PC-3 (cell line): Measurements from ENCODE around the gene PLEKHA5. TPM values are rescaled to one million over a fixed set of nuclear protein-coding genes. Genes with fewer than 3 reads are reported as not detected.

Source experiments
- ATAC-seq: fragments of 200-7000 bp; cut with Tn5 transposase; 2 replicates; pipeline ENCODE4 v1.9.1; 2020; ENCODE audit warnings: mild to moderate bottlenecking, moderate library complexity
- BruUV-seq: library from RNA; stranded (reverse); fragments of 400-500 nt; replicated peaks from 2 replicates; lab custom pipeline; 2021; lab: Mats Ljungman, UMichigan
- CTCF ChIA-PET: fragments of 300-600 bp; sonication (Branson Sonifier 250); formaldehyde crosslinking; loops from one replicate; lab custom pipeline; 2022; ENCODE audit warnings: antibody characterized with exemption; lab: Charles Lee
- POLR2A ChIA-PET: fragments of 300-600 bp; sonication (Branson Sonifier 250); formaldehyde crosslinking; loops from one replicate; lab custom pipeline; 2022; ENCODE audit warnings: antibody characterized with exemption; ENCODE audit not compliant: unreplicated experiment; lab: Charles Lee
- DNase-seq: peaks from one replicate; pipeline ENCODE4 v3.0.0-alpha.2; 2015
- H2AFZ ChIP-seq: fragments of 300-600 bp; sonication (generic); 2 replicates; pipeline ENCODE4 v1.6.0; 2016; ENCODE audit warnings: antibody characterized with exemption, low read length
- H3F3A ChIP-seq: fragments of 300-600 bp; sonication (generic); one replicate; pipeline ENCODE4 v1.6.0; 2017; ENCODE audit warnings: antibody characterized with exemption, low read length, control low read depth, mild to moderate bottlenecking; ENCODE audit not compliant: unreplicated experiment
- H3K27ac ChIP-seq: fragments of 300-600 bp; sonication (generic); 2 replicates; pipeline ENCODE4 v1.5.1; 2016; ENCODE audit warnings: mild to moderate bottlenecking, low read length
- H3K27me3 ChIP-seq: fragments of 300-600 bp; sonication (generic); 2 replicates; pipeline ENCODE4 v1.6.1; 2016; ENCODE audit warnings: low read length, mixed read lengths
- H3K36me3 ChIP-seq: fragments of 300-600 bp; sonication (generic); 2 replicates; pipeline ENCODE4 v1.6.1; 2016; ENCODE audit warnings: low read depth, mixed run types, low read length, mixed read lengths
- H3K4me1 ChIP-seq: fragments of 300-600 bp; sonication (generic); 2 replicates; pipeline ENCODE4 v1.5.1; 2016; ENCODE audit warnings: low read length; ENCODE audit not compliant: insufficient read depth
- H3K4me2 ChIP-seq: fragments of 300-600 bp; sonication (generic); 2 replicates; pipeline ENCODE4 v1.6.0; 2016; ENCODE audit warnings: low read length
- H3K4me3 ChIP-seq: fragments of 300-600 bp; sonication (generic); 2 replicates; pipeline ENCODE4 v1.5.1; 2016; ENCODE audit warnings: mild to moderate bottlenecking, low read length, mixed read lengths
- H3K79me2 ChIP-seq: fragments of 300-600 bp; sonication (generic); 2 replicates; pipeline ENCODE4 v1.6.1; 2017; ENCODE audit warnings: low read length, mixed read lengths
- H3K9ac ChIP-seq: fragments of 300-600 bp; sonication (generic); 2 replicates; pipeline ENCODE4 v1.6.0; 2016; ENCODE audit warnings: mild to moderate bottlenecking, low read length
- H3K9me2 ChIP-seq: fragments of 300-600 bp; sonication (generic); replicated peaks from 2 replicates; pipeline ENCODE4 v1.6.1; 2016; ENCODE audit warnings: mixed run types, low read length, mixed read lengths
- H3K9me3 ChIP-seq: fragments of 300-600 bp; sonication (generic); 2 replicates; pipeline ENCODE4 v1.6.1; 2016; ENCODE audit warnings: low read length, mixed read lengths
- H4K20me1 ChIP-seq: fragments of 300-600 bp; sonication (generic); 2 replicates; pipeline ENCODE4 v1.6.1; 2016; ENCODE audit warnings: low read length, mixed read lengths
- EZH2 ChIP-seq: fragments of 300-600 bp; sonication (generic); IDR thresholded peaks from one replicate; pipeline ENCODE4 v1.6.1; 2017; ENCODE audit warnings: antibody characterized with exemption, mild to moderate bottlenecking, low read length; ENCODE audit not compliant: unreplicated experiment
- EZH2phosphoT487 ChIP-seq: fragments of 300-600 bp; sonication (generic); IDR thresholded peaks from 2 replicates; pipeline ENCODE4 v1.6.1; 2018; ENCODE audit warnings: mild to moderate bottlenecking, antibody characterized with exemption, low read length, borderline replicate concordance
- intact Hi-C: fragments of 100-400 bp; cut with micrococcal nuclease; formaldehyde crosslinking; loops from 2 replicates; pipeline ENCODE4 v1.9.0; 2023
- total RNA-seq: library from RNA; depleted of rRNA; stranded (reverse); fragments of >200 nt; gene quantifications from 2 replicates; pipeline ENCODE4 v1.2.3, GENCODE V29; 2014
- TF ChIP-seq, protein P1 (sequence below): fragments of 300-600 bp; sonication (generic); conservative IDR thresholded peaks from 2 replicates; pipeline ENCODE4 v1.5.1; 2017; ENCODE audit warnings: antibody characterized with exemption, low read depth, mild to moderate bottlenecking, low read length

Gene PLEKHA5
- total RNA-seq, 1 experiment from 2014 or later: 16.7 TPM

DNA sequence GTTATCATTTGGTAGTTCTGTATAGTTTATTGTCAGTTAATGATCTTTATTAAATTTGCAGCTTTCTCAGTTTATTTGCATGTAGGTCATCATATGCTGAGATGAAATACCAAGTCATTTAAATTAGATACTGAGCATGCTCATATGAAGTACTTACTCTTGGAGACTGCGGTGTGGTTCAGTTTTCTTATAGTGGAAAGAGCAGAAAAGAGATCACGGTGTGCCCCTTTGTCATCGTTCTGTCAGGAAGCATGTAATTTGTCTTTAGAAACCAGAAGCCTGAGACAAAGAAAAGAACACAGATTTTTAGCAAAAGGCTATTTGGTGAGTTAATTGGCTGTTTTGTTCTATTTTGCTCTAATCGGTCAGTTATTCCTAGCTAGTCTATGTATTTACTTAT lies 75.6 kb downstream of the PLEKHA5 start:
- Histone ChIP-seq H3K4me2 (no peak overlapping the region), H3F3A (no peaks in the 10 kb centered on the region), H3K4me3 (no peak overlapping the region), H3K27me3 (no peaks in the 10 kb centered on the region), H3K9ac (no peak overlapping the region), H3K4me1 (peaks cover 26% of the 10 kb centered on the region), H3K9me2 (no peaks in the 10 kb centered on the region), H2AFZ (no peak overlapping the region), H3K9me3 (no peaks in the 10 kb centered on the region), H3K27ac (no peak overlapping the region), H4K20me1 (no peaks in the 10 kb centered on the region), H3K79me2 (no peaks in the 10 kb centered on the region), H3K36me3 (no peaks in the 10 kb centered on the region)
- ChIA-PET CTCF (no interaction called here), POLR2A (no interaction called here)
- ATAC-seq (no peak), DNase-seq (no peak)
- BruUV-seq: no TSS peak
- intact Hi-C loops: loop anchor here (5.0 kb wide), 1 partner anchor 82 kb away; no protein-coding TSS in a partner anchor
- TF ChIP-seq EZH2 (no peak), EZH2phosphoT487 (no peak)
- TF ChIP-seq, protein P1, sequence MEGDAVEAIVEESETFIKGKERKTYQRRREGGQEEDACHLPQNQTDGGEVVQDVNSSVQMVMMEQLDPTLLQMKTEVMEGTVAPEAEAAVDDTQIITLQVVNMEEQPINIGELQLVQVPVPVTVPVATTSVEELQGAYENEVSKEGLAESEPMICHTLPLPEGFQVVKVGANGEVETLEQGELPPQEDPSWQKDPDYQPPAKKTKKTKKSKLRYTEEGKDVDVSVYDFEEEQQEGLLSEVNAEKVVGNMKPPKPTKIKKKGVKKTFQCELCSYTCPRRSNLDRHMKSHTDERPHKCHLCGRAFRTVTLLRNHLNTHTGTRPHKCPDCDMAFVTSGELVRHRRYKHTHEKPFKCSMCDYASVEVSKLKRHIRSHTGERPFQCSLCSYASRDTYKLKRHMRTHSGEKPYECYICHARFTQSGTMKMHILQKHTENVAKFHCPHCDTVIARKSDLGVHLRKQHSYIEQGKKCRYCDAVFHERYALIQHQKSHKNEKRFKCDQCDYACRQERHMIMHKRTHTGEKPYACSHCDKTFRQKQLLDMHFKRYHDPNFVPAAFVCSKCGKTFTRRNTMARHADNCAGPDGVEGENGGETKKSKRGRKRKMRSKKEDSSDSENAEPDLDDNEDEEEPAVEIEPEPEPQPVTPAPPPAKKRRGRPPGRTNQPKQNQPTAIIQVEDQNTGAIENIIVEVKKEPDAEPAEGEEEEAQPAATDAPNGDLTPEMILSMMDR: no peak

DNA sequence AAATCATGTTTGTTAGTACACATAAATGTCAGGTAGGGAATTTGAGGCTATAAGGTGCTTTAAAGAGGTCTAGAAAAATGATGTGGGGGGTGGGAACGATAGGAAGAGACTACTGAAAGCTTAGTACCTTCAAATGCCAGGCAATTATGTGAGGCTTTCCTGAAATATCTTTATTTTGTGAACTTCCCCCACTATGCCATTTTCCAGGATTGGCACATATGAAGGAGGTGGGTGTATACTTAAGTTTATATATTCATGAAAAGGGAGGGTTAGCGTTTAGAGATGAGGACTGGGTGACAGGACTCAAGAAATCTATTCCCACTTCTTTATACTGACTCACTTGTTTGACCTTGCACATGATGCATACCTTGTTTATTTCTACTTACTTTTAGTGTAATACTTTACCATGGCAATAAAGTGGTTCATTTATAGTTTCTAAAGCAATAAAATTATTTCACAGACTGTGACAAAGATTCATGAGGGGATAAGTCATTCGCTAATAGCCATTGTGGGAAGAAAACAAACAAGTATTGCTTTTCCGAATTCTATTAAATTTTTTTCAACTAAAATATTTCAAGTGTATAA lies 77.1 kb downstream of the PLEKHA5 start:
- POLR2A ChIA-PET: no interaction called here
- H3K9ac ChIP-seq: peak overlapping the region; percentile 44
- BruUV-seq: no TSS peak

More for the DNA sequence above, 77.1 kb downstream of the PLEKHA5 start:
- Histone ChIP-seq H3K79me2 (no peaks in the 10 kb centered on the region), H3K27me3 (no peaks in the 10 kb centered on the region), H3K4me3 (no peak overlapping the region), H4K20me1 (no peaks in the 10 kb centered on the region), H3K4me2 (peak overlapping the region; percentile 29), H3K36me3 (no peaks in the 10 kb centered on the region), H3K4me1 (peaks cover 26% of the 10 kb centered on the region), H2AFZ (no peak overlapping the region), H3K9me3 (no peaks in the 10 kb centered on the region), H3K9me2 (no peaks in the 10 kb centered on the region), H3F3A (no peaks in the 10 kb centered on the region), H3K27ac (peak overlapping the region; percentile 74)
- TF ChIP-seq EZH2phosphoT487 (no peak), EZH2 (no peak)
- TF ChIP-seq, protein P1: no peak
- peak; percentile 95 for ATAC-seq
- intact Hi-C loops: loop anchor here (5.0 kb wide), 1 partner anchor 81 kb away; no protein-coding TSS in a partner anchor
- peak; percentile 70 for DNase-seq
- CTCF ChIA-PET: no interaction called here
